SK-N-SH (cell line): ENCODE measurements around the gene TNFRSF21. TPM values are rescaled to one million over a fixed set of nuclear protein-coding genes. Genes with fewer than 3 reads are reported as not detected.

Experiments
- CTCF ChIA-PET: fragments of 300-600, 350-600 bp; formaldehyde crosslinking; extraction: SDS; loops from one replicate; lab custom pipeline; 2021; lab: Yijun Ruan, JAX
- POLR2A ChIA-PET: fragments of 350-600 bp; sonication (Branson Sonifier 250); formaldehyde crosslinking; extraction: SDS; loops from one replicate; lab custom pipeline; 2020; ENCODE audit warnings: antibody characterized with exemption, inconsistent platforms; lab: Yijun Ruan, JAX
- DNase-seq: peaks from one replicate; pipeline ENCODE4 v3.0.0; 2012
- H2AFZ ChIP-seq: fragments of 200-600 bp; sonication (generic); 2 replicates; pipeline ENCODE4 v1.8.1; 2016; ENCODE audit warnings: antibody characterized with exemption, mild to moderate bottlenecking, low read depth
- H3F3A ChIP-seq: fragments of 200-600 bp; sonication (generic); replicated peaks from 2 replicates; pipeline ENCODE3; 2016; ENCODE audit warnings: antibody characterized with exemption, mild to moderate bottlenecking; ENCODE audit not compliant: insufficient read depth
- H3K27ac ChIP-seq, 2 experiments: fragments of 200-500 bp in 1 of 2; fragments of 200-600 bp in 1 of 2; sonication (Bioruptor generic) in 1 of 2; sonication (generic), shearing (Covaris generic) in 1 of 2; 2 replicates each; pipeline versions ENCODE4 v1.5.1 to v1.6.1; 2014 to 2016; ENCODE audit warnings: low read depth in 2 of 2, inconsistent platforms in 1 of 2, low read length in 1 of 2, mild to moderate bottlenecking in 1 of 2, mixed read lengths in 1 of 2
- H3K27me3 ChIP-seq: fragments of 200-600 bp; sonication (generic), shearing (Covaris generic); 2 replicates; pipeline ENCODE4 v1.6.1; 2016; ENCODE audit warnings: mixed run types; ENCODE audit not compliant: insufficient read depth
- H3K36me3 ChIP-seq, 2 experiments: fragments of 200-500 bp in 1 of 2; fragments of 200-600 bp in 1 of 2; sonication (Bioruptor generic) in 1 of 2; sonication (generic) in 1 of 2; replicated peaks in 1 of 2; 2 replicates each; pipeline versions ENCODE3 to v1.5.1; 2014 to 2016; ENCODE audit warnings: low read length in 1 of 2, mild to moderate bottlenecking in 1 of 2; ENCODE audit not compliant: insufficient read depth in 2 of 2, control insufficient read depth in 1 of 2
- H3K4me1 ChIP-seq, 2 experiments: fragments of 200-500 bp in 1 of 2; fragments of 200-600 bp in 1 of 2; sonication (Bioruptor generic) in 1 of 2; sonication (generic), shearing (Covaris generic) in 1 of 2; 2 replicates each; pipeline versions ENCODE4 v1.5.1 to v1.6.1; 2014 to 2016; ENCODE audit warnings: low read depth in 1 of 2, low read length in 1 of 2, mixed run types in 1 of 2; ENCODE audit not compliant: insufficient read depth in 2 of 2, control insufficient read depth in 1 of 2
- H3K4me2 ChIP-seq: fragments of 200-600 bp; sonication (generic), shearing (Covaris generic); 2 replicates; pipeline ENCODE4 v1.6.1; 2017; ENCODE audit warnings: mixed run types
- H3K4me3 ChIP-seq, 2 experiments: fragments of 200-500 bp in 1 of 2; fragments of 200-600 bp in 1 of 2; sonication (Bioruptor generic) in 1 of 2; sonication (generic), shearing (Covaris generic) in 1 of 2; 2 replicates each; pipeline versions ENCODE4 v1.5.1 to v1.8.1; 2014 to 2016; ENCODE audit warnings: low read depth in 2 of 2, inconsistent platforms in 1 of 2, low read length in 1 of 2, mild to moderate bottlenecking in 1 of 2, mixed read lengths in 1 of 2, moderate library complexity in 1 of 2
- H3K79me2 ChIP-seq: fragments of 200-600 bp; sonication (generic); 2 replicates; pipeline ENCODE4 v1.8.1; 2017; ENCODE audit warnings: mild to moderate bottlenecking; ENCODE audit not compliant: insufficient read depth
- H3K9ac ChIP-seq: fragments of 200-600 bp; sonication (generic); 2 replicates; pipeline ENCODE4 v1.6.1; 2017; ENCODE audit warnings: mixed run types
- H3K9me2 ChIP-seq: fragments of 200-600 bp; sonication (generic); 2 replicates; pipeline ENCODE4 v1.6.1; 2017; ENCODE audit warnings: mixed run types
- H3K9me3 ChIP-seq: fragments of 200-600 bp; sonication (generic); 2 replicates; pipeline ENCODE4 v1.6.1; 2017; ENCODE audit warnings: mixed run types, mild to moderate bottlenecking, moderate library complexity
- H4K20me1 ChIP-seq: fragments of 200-600 bp; sonication (generic); 2 replicates; pipeline ENCODE4 v1.6.1; 2017; ENCODE audit warnings: mild to moderate bottlenecking, mixed run types; ENCODE audit not compliant: insufficient read depth
- CHD2 ChIP-seq: fragments of 150-350 bp; IDR thresholded peaks from 2 replicates; pipeline ENCODE4 v1.6.1; 2018; ENCODE audit warnings: low read length; ENCODE audit not compliant: partially characterized antibody
- FOXM1 ChIP-seq: IDR thresholded peaks from 2 replicates; pipeline ENCODE4 v1.4.0; 2012; ENCODE audit warnings: low read depth, mild to moderate bottlenecking
- JUND ChIP-seq: IDR thresholded peaks from 2 replicates; pipeline ENCODE4 v1.4.0; 2012
- MEF2A ChIP-seq: IDR thresholded peaks from 2 replicates; pipeline ENCODE4 v1.4.0; 2012; ENCODE audit warnings: low read depth, borderline replicate concordance
- NRF1 ChIP-seq: IDR thresholded peaks from 2 replicates; pipeline ENCODE4 v1.6.1; 2012; ENCODE audit warnings: low read depth, mild to moderate bottlenecking, low read length
- SIN3A ChIP-seq: IDR thresholded peaks from 2 replicates; pipeline ENCODE4 v1.6.1; 2012; ENCODE audit warnings: low read depth, mild to moderate bottlenecking, low read length, moderate library complexity, borderline replicate concordance
- TCF12 ChIP-seq: IDR thresholded peaks from 2 replicates; pipeline ENCODE4 v1.4.0; 2012
- WGBS: methylation state at CpG from one replicate; pipeline ENCODE4 v1.1.6; 2017; ENCODE audit warnings: low lambda C conversion rate; 5-methylcytosine and 5-hydroxymethylcytosine counted together
- polyA plus RNA-seq, 3 experiments: library from polyadenylated mRNA; depleted of rRNA; stranded (reverse); fragments of >200 nt; gene quantifications; 2 replicates each; pipeline ENCODE4 v1.2.3, GENCODE V29; 2012
- TF ChIP-seq, protein P1 (sequence below): IDR thresholded peaks from 2 replicates; pipeline ENCODE4 v1.6.1; 2012; ENCODE audit warnings: mild to moderate bottlenecking, low read depth, low read length, moderate library complexity
- TF ChIP-seq, protein P2 (sequence below): fragments of 200-600 bp; sonication (generic); IDR thresholded peaks from 2 replicates; pipeline ENCODE4 v1.6.1; 2017; ENCODE audit warnings: antibody characterized with exemption, mild to moderate bottlenecking, moderate library complexity

The TNFRSF21 gene
- polyA plus RNA-seq, 1 of the 3 experiments (the other 2 are of a cell fraction), result 9.2 TPM

DNA sequence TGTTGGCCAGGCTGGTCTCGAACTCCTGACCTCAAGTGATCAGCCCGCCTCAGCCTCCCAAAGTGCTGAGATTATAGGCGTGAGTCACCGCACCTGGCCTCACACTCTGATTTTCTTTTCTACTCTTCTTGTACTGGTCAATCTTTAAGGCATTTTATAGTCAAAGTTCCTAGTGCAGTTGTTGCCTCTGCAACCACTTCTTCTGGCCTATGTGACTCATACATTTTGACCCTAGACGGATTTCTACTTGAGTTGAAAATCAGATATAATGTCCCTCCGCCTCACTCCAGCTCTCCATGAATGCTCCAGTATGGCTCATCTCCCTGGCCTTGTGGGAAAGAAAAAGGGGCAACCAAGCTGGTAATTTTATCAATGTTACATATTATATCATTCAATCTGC is 42.4 kb downstream of the TNFRSF21 start:
- H3K4me3 ChIP-seq, result no peak overlapping the region
- no peak for DNase-seq
- H3K36me3 ChIP-seq, result no peaks in the 10 kb centered on the region
- no peaks in the 10 kb centered on the region for H4K20me1 ChIP-seq
- H3K4me1 ChIP-seq, result no peaks in the 10 kb centered on the region
- no peaks in the 10 kb centered on the region for H3K9me2 ChIP-seq
- CTCF ChIA-PET, result interaction anchor here (1.0 kb wide), 1 partner anchor 11 kb away, joined by 3 read pairs; no protein-coding TSS in a partner anchor
- H2AFZ ChIP-seq, result no peak overlapping the region
- 92% methylated on average over 6 of the region's 6 CpGs for WGBS
- TF ChIP-seq, protein P1, sequence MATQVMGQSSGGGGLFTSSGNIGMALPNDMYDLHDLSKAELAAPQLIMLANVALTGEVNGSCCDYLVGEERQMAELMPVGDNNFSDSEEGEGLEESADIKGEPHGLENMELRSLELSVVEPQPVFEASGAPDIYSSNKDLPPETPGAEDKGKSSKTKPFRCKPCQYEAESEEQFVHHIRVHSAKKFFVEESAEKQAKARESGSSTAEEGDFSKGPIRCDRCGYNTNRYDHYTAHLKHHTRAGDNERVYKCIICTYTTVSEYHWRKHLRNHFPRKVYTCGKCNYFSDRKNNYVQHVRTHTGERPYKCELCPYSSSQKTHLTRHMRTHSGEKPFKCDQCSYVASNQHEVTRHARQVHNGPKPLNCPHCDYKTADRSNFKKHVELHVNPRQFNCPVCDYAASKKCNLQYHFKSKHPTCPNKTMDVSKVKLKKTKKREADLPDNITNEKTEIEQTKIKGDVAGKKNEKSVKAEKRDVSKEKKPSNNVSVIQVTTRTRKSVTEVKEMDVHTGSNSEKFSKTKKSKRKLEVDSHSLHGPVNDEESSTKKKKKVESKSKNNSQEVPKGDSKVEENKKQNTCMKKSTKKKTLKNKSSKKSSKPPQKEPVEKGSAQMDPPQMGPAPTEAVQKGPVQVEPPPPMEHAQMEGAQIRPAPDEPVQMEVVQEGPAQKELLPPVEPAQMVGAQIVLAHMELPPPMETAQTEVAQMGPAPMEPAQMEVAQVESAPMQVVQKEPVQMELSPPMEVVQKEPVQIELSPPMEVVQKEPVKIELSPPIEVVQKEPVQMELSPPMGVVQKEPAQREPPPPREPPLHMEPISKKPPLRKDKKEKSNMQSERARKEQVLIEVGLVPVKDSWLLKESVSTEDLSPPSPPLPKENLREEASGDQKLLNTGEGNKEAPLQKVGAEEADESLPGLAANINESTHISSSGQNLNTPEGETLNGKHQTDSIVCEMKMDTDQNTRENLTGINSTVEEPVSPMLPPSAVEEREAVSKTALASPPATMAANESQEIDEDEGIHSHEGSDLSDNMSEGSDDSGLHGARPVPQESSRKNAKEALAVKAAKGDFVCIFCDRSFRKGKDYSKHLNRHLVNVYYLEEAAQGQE, result no peak
- TF ChIP-seq NRF1 (no peak), FOXM1 (no peak), JUND (no peak), CHD2 (no peak), TCF12 (no peak), MEF2A (no peak)
- TF ChIP-seq, protein P2, sequence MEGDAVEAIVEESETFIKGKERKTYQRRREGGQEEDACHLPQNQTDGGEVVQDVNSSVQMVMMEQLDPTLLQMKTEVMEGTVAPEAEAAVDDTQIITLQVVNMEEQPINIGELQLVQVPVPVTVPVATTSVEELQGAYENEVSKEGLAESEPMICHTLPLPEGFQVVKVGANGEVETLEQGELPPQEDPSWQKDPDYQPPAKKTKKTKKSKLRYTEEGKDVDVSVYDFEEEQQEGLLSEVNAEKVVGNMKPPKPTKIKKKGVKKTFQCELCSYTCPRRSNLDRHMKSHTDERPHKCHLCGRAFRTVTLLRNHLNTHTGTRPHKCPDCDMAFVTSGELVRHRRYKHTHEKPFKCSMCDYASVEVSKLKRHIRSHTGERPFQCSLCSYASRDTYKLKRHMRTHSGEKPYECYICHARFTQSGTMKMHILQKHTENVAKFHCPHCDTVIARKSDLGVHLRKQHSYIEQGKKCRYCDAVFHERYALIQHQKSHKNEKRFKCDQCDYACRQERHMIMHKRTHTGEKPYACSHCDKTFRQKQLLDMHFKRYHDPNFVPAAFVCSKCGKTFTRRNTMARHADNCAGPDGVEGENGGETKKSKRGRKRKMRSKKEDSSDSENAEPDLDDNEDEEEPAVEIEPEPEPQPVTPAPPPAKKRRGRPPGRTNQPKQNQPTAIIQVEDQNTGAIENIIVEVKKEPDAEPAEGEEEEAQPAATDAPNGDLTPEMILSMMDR, result no peak
- H3F3A ChIP-seq, result no peaks in the 10 kb centered on the region
- POLR2A ChIA-PET, result no interaction called here
- H3K4me2 ChIP-seq, result no peak overlapping the region
- H3K27me3 ChIP-seq, result no peaks in the 10 kb centered on the region
- H3K27ac ChIP-seq, result no peak overlapping the region
- H3K9ac ChIP-seq, result no peak overlapping the region
- H3K79me2 ChIP-seq, result no peaks in the 10 kb centered on the region
- no peaks in the 10 kb centered on the region for H3K9me3 ChIP-seq

DNA sequence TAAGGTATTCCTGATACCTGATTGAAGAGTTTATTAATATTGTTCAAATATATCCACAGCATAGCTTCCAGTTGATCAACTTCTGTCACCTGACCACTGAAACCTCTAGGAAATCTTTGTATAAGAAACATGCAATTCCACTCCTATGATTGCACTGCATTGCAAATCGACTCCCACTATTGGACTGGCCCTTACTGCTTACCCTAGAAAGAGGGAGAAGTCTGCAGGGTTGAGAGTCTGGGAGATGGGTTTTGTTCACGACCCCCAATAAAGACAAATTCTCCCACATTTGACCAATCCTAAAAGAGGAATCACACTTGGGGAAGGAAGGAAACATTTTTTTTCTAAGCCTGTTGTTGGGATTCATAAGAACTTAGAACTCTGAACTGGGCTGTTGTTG is 43.7 kb downstream of the TNFRSF21 start:
- no peak overlapping the region for H3K9ac ChIP-seq
- H3F3A ChIP-seq, result no peaks in the 10 kb centered on the region
- no peak overlapping the region for H3K27ac ChIP-seq
- POLR2A ChIA-PET, result no interaction called here
- no peaks in the 10 kb centered on the region for H4K20me1 ChIP-seq
- H3K27me3 ChIP-seq, result no peaks in the 10 kb centered on the region
- no peaks in the 10 kb centered on the region for H3K79me2 ChIP-seq
- no peaks in the 10 kb centered on the region for H3K4me1 ChIP-seq
- no peak for TF ChIP-seq SIN3A
- CTCF ChIA-PET, result no interaction called here
- no peak for DNase-seq
- no peaks in the 10 kb centered on the region for H3K9me2 ChIP-seq
- 63% methylated on average over 2 of the region's 2 CpGs for WGBS
- no peaks in the 10 kb centered on the region for H3K9me3 ChIP-seq
- no peaks in the 10 kb centered on the region for H3K36me3 ChIP-seq
- H3K4me3 ChIP-seq, result no peak overlapping the region
- no peak overlapping the region for H2AFZ ChIP-seq
- no peak overlapping the region for H3K4me2 ChIP-seq
